H9 (cell line): Measurements from ENCODE around the gene ELK1. TPM values are rescaled to one million over a fixed set of nuclear protein-coding genes. Genes with fewer than 3 reads are reported as not detected.

ENCODE experiments used
- DNase-seq: peaks from one replicate; pipeline ENCODE4 v3.0.0-alpha.2; 2017
- H2AFZ ChIP-seq: one replicate; pipeline ENCODE4 v1.6.1; 2013; ENCODE audit warnings: mild to moderate bottlenecking, low read length, control low read depth, moderate library complexity
- H2AK5ac ChIP-seq: 2 replicates; pipeline ENCODE4 v1.6.1; 2013; ENCODE audit warnings: low read length, control low read depth, mixed read lengths; ENCODE audit not compliant: insufficient read length
- H2BK120ac ChIP-seq: one replicate; pipeline ENCODE4 v1.6.1; 2013; ENCODE audit warnings: low read depth, mild to moderate bottlenecking, low read length, control low read depth, inconsistent platforms; ENCODE audit not compliant: poor library complexity, severe bottlenecking
- H2BK12ac ChIP-seq: 2 replicates; pipeline ENCODE4 v1.6.1; 2013; ENCODE audit warnings: low read length, control low read depth, mixed read lengths, low read depth; ENCODE audit not compliant: insufficient read length
- H2BK15ac ChIP-seq: 2 replicates; pipeline ENCODE4 v1.6.1; 2013; ENCODE audit warnings: low read depth, low read length, control low read depth
- H2BK20ac ChIP-seq: one replicate; pipeline ENCODE4 v1.6.1; 2013; ENCODE audit warnings: low read depth, mild to moderate bottlenecking, low read length, control low read depth, inconsistent platforms; ENCODE audit not compliant: poor library complexity, severe bottlenecking
- H2BK5ac ChIP-seq: 2 replicates; pipeline ENCODE4 v1.6.1; 2013; ENCODE audit warnings: low read length, control low read depth, mixed read lengths; ENCODE audit not compliant: insufficient read length
- H3K14ac ChIP-seq: 2 replicates; pipeline ENCODE4 v1.6.1; 2013; ENCODE audit warnings: low read length, control low read depth; ENCODE audit not compliant: insufficient read depth
- H3K18ac ChIP-seq: 2 replicates; pipeline ENCODE4 v1.6.1; 2013; ENCODE audit warnings: low read depth, mild to moderate bottlenecking, mixed read lengths, low read length, control low read depth; ENCODE audit not compliant: insufficient read length
- H3K23ac ChIP-seq: 2 replicates; pipeline ENCODE4 v1.6.1; 2013; ENCODE audit warnings: low read length, control low read depth, mixed read lengths, low read depth; ENCODE audit not compliant: insufficient read length
- H3K23me2 ChIP-seq: 2 replicates; pipeline ENCODE4 v1.6.1; 2013; ENCODE audit warnings: low read depth, mild to moderate bottlenecking, mixed read lengths, low read length, control low read depth; ENCODE audit not compliant: insufficient read length, poor library complexity, severe bottlenecking
- H3K27ac ChIP-seq: 2 replicates; pipeline ENCODE4 v1.5.1; 2013; ENCODE audit warnings: low read length, control low read depth, mixed read lengths, low read depth; ENCODE audit not compliant: insufficient read length
- H3K27me3 ChIP-seq: 2 replicates; pipeline ENCODE4 v1.6.1; 2013; ENCODE audit warnings: low read length, control low read depth, inconsistent platforms; ENCODE audit not compliant: insufficient read depth
- H3K4ac ChIP-seq: 2 replicates; pipeline ENCODE4 v1.6.1; 2013; ENCODE audit warnings: low read depth, mild to moderate bottlenecking, control low read depth, inconsistent platforms, low read length, moderate library complexity
- H3K4me1 ChIP-seq: 2 replicates; pipeline ENCODE4 v1.6.1; 2013; ENCODE audit warnings: low read length, control low read depth, inconsistent platforms; ENCODE audit not compliant: insufficient read depth
- H3K4me2 ChIP-seq: 2 replicates; pipeline ENCODE4 v1.6.1; 2013; ENCODE audit warnings: low read length, control low read depth, mixed read lengths; ENCODE audit not compliant: insufficient read length, insufficient read depth
- H3K56ac ChIP-seq: 2 replicates; pipeline ENCODE4 v1.6.1; 2013; ENCODE audit warnings: low read depth, mild to moderate bottlenecking, mixed read lengths, low read length, control low read depth; ENCODE audit not compliant: insufficient read length
- H3K79me1 ChIP-seq: 2 replicates; pipeline ENCODE4 v1.6.1; 2013; ENCODE audit warnings: low read depth, mild to moderate bottlenecking, moderate library complexity, low read length, control low read depth, inconsistent platforms; ENCODE audit not compliant: insufficient read depth, poor library complexity, severe bottlenecking
- H3K79me2 ChIP-seq: 2 replicates; pipeline ENCODE4 v1.6.1; 2013; ENCODE audit warnings: low read length, control low read depth, inconsistent platforms; ENCODE audit not compliant: insufficient read depth
- H3K9ac ChIP-seq: 2 replicates; pipeline ENCODE4 v1.6.1; 2013; ENCODE audit warnings: low read length, control low read depth, mixed read lengths; ENCODE audit not compliant: insufficient read length; ENCODE audit errors: extremely low read depth
- H3K9me3 ChIP-seq: one replicate; pipeline ENCODE4 v1.6.1; 2013; ENCODE audit warnings: low read depth, low read length, inconsistent platforms; ENCODE audit not compliant: control insufficient read depth
- H3T11ph ChIP-seq: one replicate; pipeline ENCODE4 v1.6.1; 2013; ENCODE audit warnings: mild to moderate bottlenecking, low read length, control low read depth, inconsistent platforms
- H4K20me1 ChIP-seq: one replicate; pipeline ENCODE4 v1.6.1; 2013; ENCODE audit not compliant: control insufficient read depth, insufficient read length, insufficient read depth
- H4K5ac ChIP-seq: 2 replicates; pipeline ENCODE4 v1.6.1; 2013; ENCODE audit warnings: low read depth, mild to moderate bottlenecking, mixed read lengths, low read length, control low read depth; ENCODE audit not compliant: insufficient read length
- H4K8ac ChIP-seq: replicated peaks from 2 replicates; pipeline ENCODE4 v1.6.1; 2013; ENCODE audit warnings: low read length, control low read depth, mixed read lengths, low read depth; ENCODE audit not compliant: insufficient read length
- H4K91ac ChIP-seq: 2 replicates; pipeline ENCODE4 v1.6.1; 2013; ENCODE audit warnings: low read depth, mild to moderate bottlenecking, moderate library complexity, mixed read lengths, low read length, control low read depth; ENCODE audit not compliant: insufficient read length
- H3K27ac Mint-ChIP-seq, 3 experiments: 2 replicates in 2 of 3; 3 replicates in 1 of 3; pipeline ENCODE4 v1.8.0; 2020 to 2021; ENCODE audit warnings: mixed read lengths in 3 of 3, mild to moderate bottlenecking in 1 of 3, moderate library complexity in 1 of 3
- H3K27me3 Mint-ChIP-seq: 2 replicates; pipeline ENCODE4 v1.8.0; 2021; ENCODE audit warnings: low read depth, mild to moderate bottlenecking, moderate library complexity, mixed read lengths
- H3K36me3 Mint-ChIP-seq, 3 experiments: 2 replicates in 2 of 3; 3 replicates in 1 of 3; pipeline ENCODE4 v1.8.0; 2020 to 2021; ENCODE audit warnings: low read depth in 3 of 3, mixed read lengths in 3 of 3; ENCODE audit not compliant: insufficient read depth in 1 of 3
- H3K4me1 Mint-ChIP-seq, 2 experiments: 2 replicates each; pipeline ENCODE4 v1.8.0; 2020; ENCODE audit warnings: mixed read lengths in 2 of 2
- H3K4me3 Mint-ChIP-seq, 2 experiments: 2 replicates in 1 of 2; 3 replicates in 1 of 2; pipeline ENCODE4 v1.8.0; 2020 to 2021; ENCODE audit warnings: mild to moderate bottlenecking in 2 of 2, mixed read lengths in 2 of 2, moderate library complexity in 1 of 2
- H3K9me3 Mint-ChIP-seq, 2 experiments: 2 replicates in 1 of 2; 3 replicates in 1 of 2; pipeline ENCODE4 v1.8.0; 2020; ENCODE audit warnings: mild to moderate bottlenecking in 2 of 2, mixed read lengths in 2 of 2, moderate library complexity in 1 of 2
- CTCF ChIP-seq: fragments of 200-600 bp; sonication (generic); conservative IDR thresholded peaks from 3 replicates; pipeline ENCODE4 v1.8.0; 2021; ENCODE audit warnings: antibody characterized with exemption, mild to moderate bottlenecking
- WGBS: extraction: QIAGEN DNeasy Blood & Tissue Kit; methylation state at CpG from one replicate; pipeline ENCODE4 v1.1.7; 2013; ENCODE audit warnings: missing lambda C conversion rate, low lambda C conversion rate, mixed read lengths; ENCODE audit not compliant: insufficient read length; ENCODE audit errors: extremely low coverage; 5-methylcytosine and 5-hydroxymethylcytosine counted together
- total RNA-seq: library from RNA; stranded (reverse); gene quantifications from 2 replicates; pipeline ENCODE4 v1.2.1, GENCODE V29; 2021

The ELK1 gene
- total RNA-seq, 1 experiment from 2014 or later: 49.8 TPM

GRCh38 chrX:47618923-47619485, 31.4 kb downstream of the ELK1 start:
- no peak for TF ChIP-seq CTCF
- H3K27ac Mint-ChIP-seq: no peak overlapping the region
- no peaks in the 10 kb centered on the region for H3K79me1 ChIP-seq
- H3K4me1 Mint-ChIP-seq: peaks cover 8 to 22% of the 10 kb centered on the region in 2 experiments
- H4K91ac ChIP-seq: no peak overlapping the region
- H2BK5ac ChIP-seq: no peak overlapping the region
- no peak overlapping the region for H2AFZ ChIP-seq
- DNase-seq: no peak
- WGBS: no CpG with 5 or more reads among the region's 32 CpGs
- H2BK120ac ChIP-seq: no peak overlapping the region
- H3K27me3 Mint-ChIP-seq: peaks cover 18% of the 10 kb centered on the region
- H3K14ac ChIP-seq: no peak overlapping the region
- no peak overlapping the region for H2BK12ac ChIP-seq
- H3K18ac ChIP-seq: no peak overlapping the region
- H2AK5ac ChIP-seq: no peak overlapping the region
- H3K4me2 ChIP-seq: no peak overlapping the region
- H3K56ac ChIP-seq: no peak overlapping the region
- H2BK20ac ChIP-seq: no peak overlapping the region
- H3K9ac ChIP-seq: no peak overlapping the region
- no peak overlapping the region for H4K8ac ChIP-seq
- peaks cover 1% of the 10 kb centered on the region; the same call in 1 of the 2 replicates for H3K4me1 ChIP-seq
- H3K79me2 ChIP-seq: no peaks in the 10 kb centered on the region
- peaks cover 72 to 81% of the 10 kb centered on the region in 2 experiments for H3K9me3 Mint-ChIP-seq
- H3K27me3 ChIP-seq: no peaks in the 10 kb centered on the region
- H3K4ac ChIP-seq: no peak overlapping the region
- H3K27ac ChIP-seq: no peak overlapping the region
- H4K5ac ChIP-seq: no peak overlapping the region
- H3K4me3 Mint-ChIP-seq: peak overlapping the region; percentile 47 to 64
- no peak overlapping the region for H3K23ac ChIP-seq
- no peak overlapping the region for H2BK15ac ChIP-seq
- H3K36me3 Mint-ChIP-seq: peaks cover 0 to 9% (median 8%) of the 10 kb centered on the region in 3 experiments; a peak in 5 of 7 replicates
- peaks cover 3% of the 10 kb centered on the region for H3K23me2 ChIP-seq
- H3T11ph ChIP-seq: no peak overlapping the region
- H4K20me1 ChIP-seq: no peaks in the 10 kb centered on the region
- H3K9me3 ChIP-seq: peaks cover 29% of the 10 kb centered on the region
